WTC11 (cell line): Measurements from ENCODE around the gene PRR19. TPM values are rescaled to one million over a fixed set of nuclear protein-coding genes. Genes with fewer than 3 reads are reported as not detected.

ENCODE experiments used
- AFF4 ChIP-seq: sonication (generic); formaldehyde crosslinking; IDR thresholded peaks from 2 replicates; pipeline ENCODE4 v1.8.1; 2023; ENCODE audit warnings: mild to moderate bottlenecking, missing genetic modification reagents, borderline replicate concordance
- ERG ChIP-seq: fragments of 250-450 bp; sonication (Bioruptor Pico); IDR thresholded peaks from 2 replicates; pipeline ENCODE4 v1.8.0; 2021; ENCODE audit warnings: mild to moderate bottlenecking
- FOXK1 ChIP-seq: sonication (generic); formaldehyde crosslinking; IDR thresholded peaks from 2 replicates; pipeline ENCODE4 v1.8.0; 2022; ENCODE audit warnings: mild to moderate bottlenecking, moderate library complexity, missing genetic modification reagents
- GTF2I ChIP-seq: fragments of 250-450 bp; sonication (Bioruptor Pico); conservative IDR thresholded peaks from 2 replicates; pipeline ENCODE4 v1.4.0; 2021; ENCODE audit warnings: mild to moderate bottlenecking
- MXD4 ChIP-seq: fragments of 250-450 bp; sonication (Bioruptor Pico); IDR thresholded peaks from 2 replicates; pipeline ENCODE4 v1.8.0; 2021; ENCODE audit warnings: mild to moderate bottlenecking, moderate library complexity, borderline replicate concordance
- MYBL2 ChIP-seq: sonication (generic); formaldehyde crosslinking; IDR thresholded peaks from 2 replicates; pipeline ENCODE4 v1.8.1; 2023; ENCODE audit warnings: mild to moderate bottlenecking, moderate library complexity, missing genetic modification reagents
- NFYB ChIP-seq: sonication (generic); formaldehyde crosslinking; conservative IDR thresholded peaks from 2 replicates; pipeline ENCODE4 v1.8.0; 2022; ENCODE audit warnings: low read depth, missing genetic modification reagents
- NR1H2 ChIP-seq: sonication (generic); formaldehyde crosslinking; IDR thresholded peaks from 2 replicates; pipeline ENCODE4 v1.9.0; 2021; ENCODE audit warnings: mild to moderate bottlenecking, moderate library complexity, missing genetic modification reagents
- OVOL2 ChIP-seq: fragments of 250-450 bp; sonication (Bioruptor Pico); IDR thresholded peaks from 2 replicates; pipeline ENCODE4 v1.9.0; 2021; ENCODE audit warnings: mild to moderate bottlenecking, borderline replicate concordance
- STAT6 ChIP-seq: sonication (generic); formaldehyde crosslinking; conservative IDR thresholded peaks from 2 replicates; pipeline ENCODE4 v1.8.1; 2023; ENCODE audit warnings: mild to moderate bottlenecking, low read depth, missing genetic modification reagents, moderate library complexity
- TCF7 ChIP-seq: sonication (generic); formaldehyde crosslinking; IDR thresholded peaks from 2 replicates; pipeline ENCODE4 v1.8.0; 2022; ENCODE audit warnings: mild to moderate bottlenecking, low read depth, missing genetic modification reagents, moderate library complexity
- ZNF121 ChIP-seq: sonication (generic); formaldehyde crosslinking; IDR thresholded peaks from 2 replicates; pipeline ENCODE4 v1.8.0; 2023; ENCODE audit warnings: missing genetic modification reagents
- ZNF263 ChIP-seq: sonication (generic); formaldehyde crosslinking; IDR thresholded peaks from 2 replicates; pipeline ENCODE4 v1.8.1; 2022; ENCODE audit warnings: low read depth, mild to moderate bottlenecking, moderate library complexity, missing genetic modification reagents
- ZNF281 ChIP-seq: sonication (generic); formaldehyde crosslinking; IDR thresholded peaks from 2 replicates; pipeline ENCODE4 v1.8.0; 2023; ENCODE audit warnings: mild to moderate bottlenecking, missing genetic modification reagents
- ZNF317 ChIP-seq: sonication (generic); formaldehyde crosslinking; IDR thresholded peaks from 2 replicates; pipeline ENCODE4 v1.8.1; 2023; ENCODE audit warnings: low read depth, mild to moderate bottlenecking, moderate library complexity, missing genetic modification reagents, borderline replicate concordance
- ZNF512 ChIP-seq: sonication (generic); formaldehyde crosslinking; IDR thresholded peaks from 2 replicates; pipeline ENCODE4 v1.8.1; 2022; ENCODE audit warnings: missing genetic modification reagents, borderline replicate concordance
- ZNF532 ChIP-seq: fragments of 250-450 bp; sonication (Bioruptor Pico); IDR thresholded peaks from 2 replicates; pipeline ENCODE4 v1.9.0; 2021; ENCODE audit warnings: mild to moderate bottlenecking, borderline replicate concordance
- total RNA-seq: library from RNA; stranded (reverse); gene quantifications from 3 replicates; pipeline ENCODE4 v1.2.3, GENCODE V29; 2021

Gene PRR19
- total RNA-seq, 1 experiment from 2014 or later, result 3.7 TPM

- no peak for TF ChIP-seq ZNF512 (CRISPR knock-in tag)
- no peak for TF ChIP-seq ZNF317 (CRISPR knock-in tag)
- no peak for TF ChIP-seq AFF4
- no peak for TF ChIP-seq STAT6 (CRISPR knock-in tag)
- no peak for TF ChIP-seq OVOL2 (CRISPR knock-in tag)
- TF ChIP-seq TCF7, result no peak
- TF ChIP-seq FOXK1 (CRISPR knock-in tag), result 0 out of 2 replicates have a peak, but pooled peaks have one; percentile 31
- 0 out of 2 replicates have a peak, but pooled peaks have one; percentile 34 for TF ChIP-seq ZNF281
- TF ChIP-seq ZNF532 (CRISPR knock-in tag), result no peak
- no peak for TF ChIP-seq GTF2I (CRISPR knock-in tag)
- TF ChIP-seq ERG (CRISPR knock-in tag), result no peak
- no peak for TF ChIP-seq NR1H2 (CRISPR knock-in tag)
- no peak for TF ChIP-seq MYBL2 (CRISPR knock-in tag)
- no peak for TF ChIP-seq NFYB (CRISPR knock-in tag)
- TF ChIP-seq ZNF263 (CRISPR knock-in tag), result no peak
- TF ChIP-seq MXD4 (CRISPR knock-in tag), result no peak
- TF ChIP-seq ZNF121 (CRISPR knock-in tag), result no peak
Observed at GRCh38 chr19:42254089-42254849, 47.7 kb upstream of the PRR19 start (continued).
